ENCODE results near the gene ST8SIA4. TPM values are rescaled to one million over a fixed set of nuclear protein-coding genes. Genes with fewer than 3 reads are reported as not detected.

ST8SIA4 gene
- total and polyA plus RNA-seq, 2 donors (not counting 1 experiment from before 2014, with no cell fraction given): 9.5 to 42.6 TPM

DNA sequence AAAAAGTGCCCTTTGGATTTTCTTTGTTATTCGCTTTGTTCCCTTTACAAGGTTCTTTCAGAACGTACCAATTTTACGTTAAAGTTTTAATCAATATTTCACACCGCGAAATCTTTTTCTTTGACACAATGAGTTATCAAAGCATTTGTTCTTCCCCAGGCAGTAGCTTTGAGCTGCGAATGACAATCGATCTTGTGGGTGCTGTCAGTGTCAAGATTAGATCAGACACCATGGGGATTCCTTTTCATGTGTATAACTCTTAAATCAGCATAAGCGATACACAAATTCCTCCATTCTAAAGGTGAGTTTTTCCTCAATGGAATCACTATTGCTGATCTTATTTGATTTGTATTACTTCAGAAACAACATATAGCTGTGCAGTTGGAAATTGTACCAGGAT is 145.5 kb downstream of the ST8SIA4 start:
- Histone ChIP-seq H3K9me3 (ENCODE audit: control extremely low read depth in 1 of 3, control insufficient read depth in 2 of 3, insufficient read depth in 1 of 3, low read length in 2 of 3) (no peaks in the 10 kb centered on the region), H3K4me3 (ENCODE audit: control extremely low read depth in 1 of 5, extremely low read depth in 1 of 5, insufficient read depth in 1 of 5, low read depth in 2 of 5, low read length in 4 of 5) (no peak overlapping the region), H3K4me1 (ENCODE audit: control insufficient read depth in 2 of 2, insufficient read depth in 2 of 2, low read length in 2 of 2) (no peaks in the 10 kb centered on the region), H3K79me2 (ENCODE audit: control insufficient read depth, insufficient read depth, low read length) (no peaks in the 10 kb centered on the region), H3K27ac (ENCODE audit: low read length in 2 of 2) (no peak overlapping the region), H3K9ac (ENCODE audit: low read length) (no peak overlapping the region), H3K27me3 (replicated peaks in 1 of 4; ENCODE audit: control extremely low read depth in 1 of 4, control insufficient read depth in 3 of 4, insufficient read depth in 4 of 4, low read length in 3 of 4) (no peaks in the 10 kb centered on the region), H3K4me2 (replicated peaks; ENCODE audit: low read depth, low read length, poor library complexity, severe bottlenecking) (no peak overlapping the region), H3K36me3 (replicated peaks in 1 of 2; ENCODE audit: control extremely low read depth in 1 of 2, control insufficient read depth in 1 of 2, extremely low read depth in 1 of 2, insufficient read depth in 2 of 2, low read length in 1 of 2) (no peaks in the 10 kb centered on the region), H2AFZ (ENCODE audit: insufficient read depth, low read depth, low read length, poor library complexity, severe bottlenecking) (no peak overlapping the region), H4K20me1 (ENCODE audit: control insufficient read depth, insufficient read depth, low read length, poor library complexity, severe bottlenecking) (no peaks in the 10 kb centered on the region)
- ChIA-PET POLR2A (no interaction called here), CTCF (no interaction called here)
- H3K4me3 Mint-ChIP-seq: no peak overlapping the region
- no peaks in the 10 kb centered on the region for H3K27me3 Mint-ChIP-seq
- WGBS (ENCODE audit: insufficient coverage): 93% methylated on average over 6 of the region's 8 CpGs
- no peaks in the 10 kb centered on the region for H3K9me3 Mint-ChIP-seq (ENCODE audit: insufficient read depth)
- H3K27ac Mint-ChIP-seq: no peak overlapping the region
- intact Hi-C loops (cut with micrococcal nuclease): loop anchor here (5.0 kb wide), 1 partner anchor 45 kb away; no protein-coding TSS in a partner anchor
- ATAC-seq (ENCODE audit: low read depth) (no peak), DNase-seq (no peak)
- H3K4me1 Mint-ChIP-seq: no peaks in the 10 kb centered on the region
- TF ChIP-seq, protein P1, sequence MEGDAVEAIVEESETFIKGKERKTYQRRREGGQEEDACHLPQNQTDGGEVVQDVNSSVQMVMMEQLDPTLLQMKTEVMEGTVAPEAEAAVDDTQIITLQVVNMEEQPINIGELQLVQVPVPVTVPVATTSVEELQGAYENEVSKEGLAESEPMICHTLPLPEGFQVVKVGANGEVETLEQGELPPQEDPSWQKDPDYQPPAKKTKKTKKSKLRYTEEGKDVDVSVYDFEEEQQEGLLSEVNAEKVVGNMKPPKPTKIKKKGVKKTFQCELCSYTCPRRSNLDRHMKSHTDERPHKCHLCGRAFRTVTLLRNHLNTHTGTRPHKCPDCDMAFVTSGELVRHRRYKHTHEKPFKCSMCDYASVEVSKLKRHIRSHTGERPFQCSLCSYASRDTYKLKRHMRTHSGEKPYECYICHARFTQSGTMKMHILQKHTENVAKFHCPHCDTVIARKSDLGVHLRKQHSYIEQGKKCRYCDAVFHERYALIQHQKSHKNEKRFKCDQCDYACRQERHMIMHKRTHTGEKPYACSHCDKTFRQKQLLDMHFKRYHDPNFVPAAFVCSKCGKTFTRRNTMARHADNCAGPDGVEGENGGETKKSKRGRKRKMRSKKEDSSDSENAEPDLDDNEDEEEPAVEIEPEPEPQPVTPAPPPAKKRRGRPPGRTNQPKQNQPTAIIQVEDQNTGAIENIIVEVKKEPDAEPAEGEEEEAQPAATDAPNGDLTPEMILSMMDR (IDR thresholded peaks at IDR 0.05): no peak
- TF ChIP-seq EZH2 (IDR thresholded peaks at IDR 0.05; ENCODE audit: borderline replicate concordance, insufficient read depth, low read depth, low read length, poor library complexity, severe bottlenecking): no peak

Small RNA genes lying within 50 kb of the gene (small RNA-seq; reads per million reads assigned to genes)
- not detected for gene MIR548P (ENCODE audit: insufficient read length, low read depth, low replicate concordance)

Data from B cell (primary cell).